SK-N-SH (cell line): ENCODE data around the gene EFHD1. TPM values are rescaled to one million over a fixed set of nuclear protein-coding genes. Genes with fewer than 3 reads are reported as not detected.

ENCODE experiments used
- CTCF ChIA-PET: fragments of 300-600, 350-600 bp; formaldehyde crosslinking; extraction: SDS; loops from one replicate; lab custom pipeline; 2021; lab: Yijun Ruan, JAX
- POLR2A ChIA-PET: fragments of 350-600 bp; sonication (Branson Sonifier 250); formaldehyde crosslinking; extraction: SDS; loops from one replicate; lab custom pipeline; 2020; ENCODE audit warnings: antibody characterized with exemption, inconsistent platforms; lab: Yijun Ruan, JAX
- DNase-seq: peaks from one replicate; pipeline ENCODE4 v3.0.0; 2012
- H2AFZ ChIP-seq: fragments of 200-600 bp; sonication (generic); 2 replicates; pipeline ENCODE4 v1.8.1; 2016; ENCODE audit warnings: antibody characterized with exemption, mild to moderate bottlenecking, low read depth
- H3F3A ChIP-seq: fragments of 200-600 bp; sonication (generic); replicated peaks from 2 replicates; pipeline ENCODE3; 2016; ENCODE audit warnings: antibody characterized with exemption, mild to moderate bottlenecking; ENCODE audit not compliant: insufficient read depth
- H3K27ac ChIP-seq, 2 experiments: fragments of 200-500 bp in 1 of 2; fragments of 200-600 bp in 1 of 2; sonication (Bioruptor generic) in 1 of 2; sonication (generic), shearing (Covaris generic) in 1 of 2; 2 replicates each; pipeline versions ENCODE4 v1.5.1 to v1.6.1; 2014 to 2016; ENCODE audit warnings: low read depth in 2 of 2, inconsistent platforms in 1 of 2, low read length in 1 of 2, mild to moderate bottlenecking in 1 of 2, mixed read lengths in 1 of 2
- H3K27me3 ChIP-seq: fragments of 200-600 bp; sonication (generic), shearing (Covaris generic); 2 replicates; pipeline ENCODE4 v1.6.1; 2016; ENCODE audit warnings: mixed run types; ENCODE audit not compliant: insufficient read depth
- H3K36me3 ChIP-seq, 2 experiments: fragments of 200-500 bp in 1 of 2; fragments of 200-600 bp in 1 of 2; sonication (Bioruptor generic) in 1 of 2; sonication (generic) in 1 of 2; replicated peaks in 1 of 2; 2 replicates each; pipeline versions ENCODE3 to v1.5.1; 2014 to 2016; ENCODE audit warnings: low read length in 1 of 2, mild to moderate bottlenecking in 1 of 2; ENCODE audit not compliant: insufficient read depth in 2 of 2, control insufficient read depth in 1 of 2
- H3K4me1 ChIP-seq, 2 experiments: fragments of 200-500 bp in 1 of 2; fragments of 200-600 bp in 1 of 2; sonication (Bioruptor generic) in 1 of 2; sonication (generic), shearing (Covaris generic) in 1 of 2; 2 replicates each; pipeline versions ENCODE4 v1.5.1 to v1.6.1; 2014 to 2016; ENCODE audit warnings: low read depth in 1 of 2, low read length in 1 of 2, mixed run types in 1 of 2; ENCODE audit not compliant: insufficient read depth in 2 of 2, control insufficient read depth in 1 of 2
- H3K4me2 ChIP-seq: fragments of 200-600 bp; sonication (generic), shearing (Covaris generic); 2 replicates; pipeline ENCODE4 v1.6.1; 2017; ENCODE audit warnings: mixed run types
- H3K4me3 ChIP-seq, 2 experiments: fragments of 200-500 bp in 1 of 2; fragments of 200-600 bp in 1 of 2; sonication (Bioruptor generic) in 1 of 2; sonication (generic), shearing (Covaris generic) in 1 of 2; 2 replicates each; pipeline versions ENCODE4 v1.5.1 to v1.8.1; 2014 to 2016; ENCODE audit warnings: low read depth in 2 of 2, inconsistent platforms in 1 of 2, low read length in 1 of 2, mild to moderate bottlenecking in 1 of 2, mixed read lengths in 1 of 2, moderate library complexity in 1 of 2
- H3K79me2 ChIP-seq: fragments of 200-600 bp; sonication (generic); 2 replicates; pipeline ENCODE4 v1.8.1; 2017; ENCODE audit warnings: mild to moderate bottlenecking; ENCODE audit not compliant: insufficient read depth
- H3K9ac ChIP-seq: fragments of 200-600 bp; sonication (generic); 2 replicates; pipeline ENCODE4 v1.6.1; 2017; ENCODE audit warnings: mixed run types
- H3K9me2 ChIP-seq: fragments of 200-600 bp; sonication (generic); 2 replicates; pipeline ENCODE4 v1.6.1; 2017; ENCODE audit warnings: mixed run types
- H3K9me3 ChIP-seq: fragments of 200-600 bp; sonication (generic); 2 replicates; pipeline ENCODE4 v1.6.1; 2017; ENCODE audit warnings: mixed run types, mild to moderate bottlenecking, moderate library complexity
- H4K20me1 ChIP-seq: fragments of 200-600 bp; sonication (generic); 2 replicates; pipeline ENCODE4 v1.6.1; 2017; ENCODE audit warnings: mild to moderate bottlenecking, mixed run types; ENCODE audit not compliant: insufficient read depth
- FOXJ3 ChIP-seq: sonication (generic); formaldehyde crosslinking; IDR thresholded peaks from 2 replicates; pipeline ENCODE4 v1.5.1; 2020; ENCODE audit warnings: mild to moderate bottlenecking, missing genetic modification reagents
- JUND ChIP-seq: IDR thresholded peaks from 2 replicates; pipeline ENCODE4 v1.4.0; 2012
- MEF2A ChIP-seq: IDR thresholded peaks from 2 replicates; pipeline ENCODE4 v1.4.0; 2012; ENCODE audit warnings: low read depth, borderline replicate concordance
- RFX5 ChIP-seq: IDR thresholded peaks from 2 replicates; pipeline ENCODE4 v1.6.1; 2012; ENCODE audit warnings: mild to moderate bottlenecking, improper control_type of control experiment, low read length
- SIN3A ChIP-seq: IDR thresholded peaks from 2 replicates; pipeline ENCODE4 v1.6.1; 2012; ENCODE audit warnings: low read depth, mild to moderate bottlenecking, low read length, moderate library complexity, borderline replicate concordance
- SMC3 ChIP-seq: IDR thresholded peaks from 2 replicates; pipeline ENCODE4 v1.6.1; 2012; ENCODE audit warnings: low read depth, low read length, improper control_type of control experiment
- TAF1 ChIP-seq: IDR thresholded peaks from 2 replicates; pipeline ENCODE4 v1.6.1; 2012; ENCODE audit warnings: low read depth, mild to moderate bottlenecking, low read length, moderate library complexity, borderline replicate concordance
- TEAD4 ChIP-seq: IDR thresholded peaks from 2 replicates; pipeline ENCODE4 v1.4.0; 2012; ENCODE audit warnings: mild to moderate bottlenecking, borderline replicate concordance; ENCODE audit not compliant: insufficient read depth
- WGBS: methylation state at CpG from one replicate; pipeline ENCODE4 v1.1.6; 2017; ENCODE audit warnings: low lambda C conversion rate; 5-methylcytosine and 5-hydroxymethylcytosine counted together
- polyA plus RNA-seq, 3 experiments: library from polyadenylated mRNA; depleted of rRNA; stranded (reverse); fragments of >200 nt; gene quantifications; 2 replicates each; pipeline ENCODE4 v1.2.3, GENCODE V29; 2012
- TF ChIP-seq, protein P1 (sequence below): IDR thresholded peaks from 2 replicates; pipeline ENCODE4; 2012
- TF ChIP-seq, protein P2 (sequence below): IDR thresholded peaks from 2 replicates; pipeline ENCODE4 v1.4.0; 2012; ENCODE audit warnings: low read depth, borderline replicate concordance
- TF ChIP-seq, protein P3 (sequence below): fragments of 200-600 bp; sonication (generic); IDR thresholded peaks from 2 replicates; pipeline ENCODE4 v1.6.1; 2017; ENCODE audit warnings: antibody characterized with exemption, mild to moderate bottlenecking, moderate library complexity
- TF ChIP-seq, protein P4 (sequence below): IDR thresholded peaks from 2 replicates; pipeline ENCODE4 v1.4.0; 2012; ENCODE audit warnings: low read depth
- TF ChIP-seq, protein P5 (sequence below): IDR thresholded peaks from 2 replicates; pipeline ENCODE4 v1.6.1; 2012; ENCODE audit warnings: mild to moderate bottlenecking, low read depth, low read length, moderate library complexity

EFHD1 gene
- polyA plus RNA-seq, 1 of the 3 experiments (the other 2 are of a cell fraction) = not detected

DNA sequence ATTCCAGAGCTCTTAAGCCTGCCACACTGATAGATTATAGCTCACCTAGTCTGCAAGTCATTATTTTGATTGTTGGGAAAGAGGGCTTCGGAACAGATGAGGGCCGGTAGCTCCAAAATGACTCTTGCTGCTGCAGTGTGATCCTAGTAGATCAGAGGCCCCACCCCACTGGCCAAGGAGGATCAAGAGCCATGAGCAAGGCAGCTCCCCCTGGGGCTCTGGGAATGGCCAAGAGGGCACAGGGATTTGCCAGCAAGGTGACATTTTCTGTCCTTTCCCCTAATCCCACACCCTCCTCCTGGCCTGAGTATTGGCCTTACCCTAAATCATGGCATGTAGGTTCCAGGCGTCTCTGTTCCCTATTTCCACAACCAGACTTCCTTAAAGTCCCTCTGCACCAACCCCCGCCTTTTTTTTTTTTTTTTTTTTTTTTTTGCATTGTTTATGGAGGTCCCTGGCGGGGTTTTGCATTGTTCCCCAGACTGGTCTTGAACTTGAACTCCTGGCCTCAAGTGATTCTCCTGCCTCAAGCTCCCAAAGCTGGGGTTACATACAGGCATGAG is 46.4 kb upstream of the EFHD1 start:
- Histone ChIP-seq H3K27me3 (no peaks in the 10 kb centered on the region), H2AFZ (no peak overlapping the region), H3K9me3 (no peaks in the 10 kb centered on the region), H4K20me1 (no peaks in the 10 kb centered on the region), H3K27ac (no peak overlapping the region), H3K79me2 (no peaks in the 10 kb centered on the region), H3K36me3 (peaks cover 0 to 13% of the 10 kb centered on the region in 2 experiments), H3K4me2 (no peak overlapping the region), H3K9ac (no peak overlapping the region), H3K9me2 (no peaks in the 10 kb centered on the region), H3K4me3 (no peak overlapping the region), H3K4me1 (peaks cover 0 to 10% of the 10 kb centered on the region in 2 experiments; a peak in 1 of 4 replicates), H3F3A (peaks cover 4% of the 10 kb centered on the region)
- TF ChIP-seq SIN3A (no peak), SMC3 (no peak), TAF1 (no peak), FOXJ3 (no peak), TEAD4 (no peak), JUND (no peak), RFX5 (no peak), MEF2A (no peak)
- TF ChIP-seq, protein P1, sequence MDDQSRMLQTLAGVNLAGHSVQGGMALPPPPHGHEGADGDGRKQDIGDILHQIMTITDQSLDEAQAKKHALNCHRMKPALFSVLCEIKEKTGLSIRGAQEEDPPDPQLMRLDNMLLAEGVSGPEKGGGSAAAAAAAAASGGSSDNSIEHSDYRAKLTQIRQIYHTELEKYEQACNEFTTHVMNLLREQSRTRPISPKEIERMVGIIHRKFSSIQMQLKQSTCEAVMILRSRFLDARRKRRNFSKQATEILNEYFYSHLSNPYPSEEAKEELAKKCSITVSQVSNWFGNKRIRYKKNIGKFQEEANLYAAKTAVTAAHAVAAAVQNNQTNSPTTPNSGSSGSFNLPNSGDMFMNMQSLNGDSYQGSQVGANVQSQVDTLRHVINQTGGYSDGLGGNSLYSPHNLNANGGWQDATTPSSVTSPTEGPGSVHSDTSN = no peak
- TF ChIP-seq, protein P2, sequence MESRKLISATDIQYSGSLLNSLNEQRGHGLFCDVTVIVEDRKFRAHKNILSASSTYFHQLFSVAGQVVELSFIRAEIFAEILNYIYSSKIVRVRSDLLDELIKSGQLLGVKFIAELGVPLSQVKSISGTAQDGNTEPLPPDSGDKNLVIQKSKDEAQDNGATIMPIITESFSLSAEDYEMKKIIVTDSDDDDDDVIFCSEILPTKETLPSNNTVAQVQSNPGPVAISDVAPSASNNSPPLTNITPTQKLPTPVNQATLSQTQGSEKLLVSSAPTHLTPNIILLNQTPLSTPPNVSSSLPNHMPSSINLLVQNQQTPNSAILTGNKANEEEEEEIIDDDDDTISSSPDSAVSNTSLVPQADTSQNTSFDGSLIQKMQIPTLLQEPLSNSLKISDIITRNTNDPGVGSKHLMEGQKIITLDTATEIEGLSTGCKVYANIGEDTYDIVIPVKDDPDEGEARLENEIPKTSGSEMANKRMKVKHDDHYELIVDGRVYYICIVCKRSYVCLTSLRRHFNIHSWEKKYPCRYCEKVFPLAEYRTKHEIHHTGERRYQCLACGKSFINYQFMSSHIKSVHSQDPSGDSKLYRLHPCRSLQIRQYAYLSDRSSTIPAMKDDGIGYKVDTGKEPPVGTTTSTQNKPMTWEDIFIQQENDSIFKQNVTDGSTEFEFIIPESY = no peak
- TF ChIP-seq, protein P3, sequence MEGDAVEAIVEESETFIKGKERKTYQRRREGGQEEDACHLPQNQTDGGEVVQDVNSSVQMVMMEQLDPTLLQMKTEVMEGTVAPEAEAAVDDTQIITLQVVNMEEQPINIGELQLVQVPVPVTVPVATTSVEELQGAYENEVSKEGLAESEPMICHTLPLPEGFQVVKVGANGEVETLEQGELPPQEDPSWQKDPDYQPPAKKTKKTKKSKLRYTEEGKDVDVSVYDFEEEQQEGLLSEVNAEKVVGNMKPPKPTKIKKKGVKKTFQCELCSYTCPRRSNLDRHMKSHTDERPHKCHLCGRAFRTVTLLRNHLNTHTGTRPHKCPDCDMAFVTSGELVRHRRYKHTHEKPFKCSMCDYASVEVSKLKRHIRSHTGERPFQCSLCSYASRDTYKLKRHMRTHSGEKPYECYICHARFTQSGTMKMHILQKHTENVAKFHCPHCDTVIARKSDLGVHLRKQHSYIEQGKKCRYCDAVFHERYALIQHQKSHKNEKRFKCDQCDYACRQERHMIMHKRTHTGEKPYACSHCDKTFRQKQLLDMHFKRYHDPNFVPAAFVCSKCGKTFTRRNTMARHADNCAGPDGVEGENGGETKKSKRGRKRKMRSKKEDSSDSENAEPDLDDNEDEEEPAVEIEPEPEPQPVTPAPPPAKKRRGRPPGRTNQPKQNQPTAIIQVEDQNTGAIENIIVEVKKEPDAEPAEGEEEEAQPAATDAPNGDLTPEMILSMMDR = no peak
- TF ChIP-seq, protein P4, sequence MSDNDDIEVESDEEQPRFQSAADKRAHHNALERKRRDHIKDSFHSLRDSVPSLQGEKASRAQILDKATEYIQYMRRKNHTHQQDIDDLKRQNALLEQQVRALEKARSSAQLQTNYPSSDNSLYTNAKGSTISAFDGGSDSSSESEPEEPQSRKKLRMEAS = no peak
- TF ChIP-seq, protein P5, sequence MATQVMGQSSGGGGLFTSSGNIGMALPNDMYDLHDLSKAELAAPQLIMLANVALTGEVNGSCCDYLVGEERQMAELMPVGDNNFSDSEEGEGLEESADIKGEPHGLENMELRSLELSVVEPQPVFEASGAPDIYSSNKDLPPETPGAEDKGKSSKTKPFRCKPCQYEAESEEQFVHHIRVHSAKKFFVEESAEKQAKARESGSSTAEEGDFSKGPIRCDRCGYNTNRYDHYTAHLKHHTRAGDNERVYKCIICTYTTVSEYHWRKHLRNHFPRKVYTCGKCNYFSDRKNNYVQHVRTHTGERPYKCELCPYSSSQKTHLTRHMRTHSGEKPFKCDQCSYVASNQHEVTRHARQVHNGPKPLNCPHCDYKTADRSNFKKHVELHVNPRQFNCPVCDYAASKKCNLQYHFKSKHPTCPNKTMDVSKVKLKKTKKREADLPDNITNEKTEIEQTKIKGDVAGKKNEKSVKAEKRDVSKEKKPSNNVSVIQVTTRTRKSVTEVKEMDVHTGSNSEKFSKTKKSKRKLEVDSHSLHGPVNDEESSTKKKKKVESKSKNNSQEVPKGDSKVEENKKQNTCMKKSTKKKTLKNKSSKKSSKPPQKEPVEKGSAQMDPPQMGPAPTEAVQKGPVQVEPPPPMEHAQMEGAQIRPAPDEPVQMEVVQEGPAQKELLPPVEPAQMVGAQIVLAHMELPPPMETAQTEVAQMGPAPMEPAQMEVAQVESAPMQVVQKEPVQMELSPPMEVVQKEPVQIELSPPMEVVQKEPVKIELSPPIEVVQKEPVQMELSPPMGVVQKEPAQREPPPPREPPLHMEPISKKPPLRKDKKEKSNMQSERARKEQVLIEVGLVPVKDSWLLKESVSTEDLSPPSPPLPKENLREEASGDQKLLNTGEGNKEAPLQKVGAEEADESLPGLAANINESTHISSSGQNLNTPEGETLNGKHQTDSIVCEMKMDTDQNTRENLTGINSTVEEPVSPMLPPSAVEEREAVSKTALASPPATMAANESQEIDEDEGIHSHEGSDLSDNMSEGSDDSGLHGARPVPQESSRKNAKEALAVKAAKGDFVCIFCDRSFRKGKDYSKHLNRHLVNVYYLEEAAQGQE = no peak
- DNase-seq = no peak
- ChIA-PET CTCF (no interaction called here), POLR2A (no interaction called here)
- WGBS = 94% methylated on average over 5 of the region's 5 CpGs
